Muscle layer of duodenum (tissue), 2 donors: ENCODE data around the gene ETS2.

Experiments
- H3K27ac ChIP-seq: one replicate; pipeline ENCODE4 v1.7.0; 2013; ENCODE audit warnings: mild to moderate bottlenecking, low read length
- H3K27me3 ChIP-seq: one replicate; pipeline ENCODE4 v1.7.0; 2013; ENCODE audit warnings: low read depth, mild to moderate bottlenecking, control low read depth, low read length
- H3K36me3 ChIP-seq, 2 donors: one replicate each; pipeline ENCODE4 v1.7.0; 2013; ENCODE audit warnings: low read length in 2 of 2, control low read depth in 1 of 2, mild to moderate bottlenecking in 1 of 2; ENCODE audit not compliant: insufficient read depth in 2 of 2, control insufficient read depth in 1 of 2
- H3K4me1 ChIP-seq, 2 donors: one replicate each; pipeline ENCODE4 v1.7.0; 2013; ENCODE audit warnings: low read length in 2 of 2, mild to moderate bottlenecking in 2 of 2, control low read depth in 1 of 2, moderate library complexity in 1 of 2; ENCODE audit not compliant: insufficient read depth in 2 of 2, control insufficient read depth in 1 of 2
- H3K4me3 ChIP-seq, 2 donors: one replicate each; pipeline ENCODE4 v1.7.0; 2013; ENCODE audit warnings: low read length in 2 of 2, low read depth in 1 of 2, mild to moderate bottlenecking in 1 of 2
- H3K9me3 ChIP-seq, 2 donors: one replicate each; pipeline ENCODE4 v1.7.0; 2013; ENCODE audit warnings: low read length in 2 of 2, control low read depth in 1 of 2, mild to moderate bottlenecking in 1 of 2; ENCODE audit not compliant: control insufficient read depth in 1 of 2
- donor health status: healthy.

Gene ETS2

GRCh38 chr21:38805328-38806152 is at the start of gene ETS2:
Gene ETS2 (plus strand): TSS chr21:38805929. CDS start chr21:38810035, 4,106 bp downstream.
- Histone ChIP-seq H3K9me3 (no peaks in the 10 kb centered on the region), H3K27ac (peak within 1 kb of the TSS; percentile 97), H3K36me3 (peaks cover 0 to 19% of the 10 kb centered on the region in 2 donors), H3K4me3 (peak within 1 kb of the TSS; percentile 82 to 85), H3K4me1 (peaks cover 0 to 24% of the 10 kb centered on the region in 2 donors), H3K27me3 (no peaks in the 10 kb centered on the region)

GRCh38 chr21:38756746-38757145 is 49.0 kb upstream of the ETS2 start:
- Histone ChIP-seq H3K9me3 (no peaks in the 10 kb centered on the region), H3K27me3 (no peaks in the 10 kb centered on the region), H3K4me1 (peaks cover 7 to 27% of the 10 kb centered on the region in 2 donors), H3K4me3 (no peak overlapping the region), H3K27ac (peak overlapping the region; percentile 23), H3K36me3 (no peaks in the 10 kb centered on the region)

GRCh38 chr21:38758501-38759214 is 47.1 kb upstream of the ETS2 start:
- H3K4me3 ChIP-seq, result no peak overlapping the region
- no peaks in the 10 kb centered on the region for H3K27me3 ChIP-seq
- peaks cover 7 to 26% of the 10 kb centered on the region in 2 donors for H3K4me1 ChIP-seq
- H3K27ac ChIP-seq, result no peak overlapping the region
- H3K9me3 ChIP-seq, result no peaks in the 10 kb centered on the region
- no peaks in the 10 kb centered on the region for H3K36me3 ChIP-seq

- Histone ChIP-seq H3K9me3 (no peaks in the 10 kb centered on the region), H3K4me1 (peaks cover 7 to 26% of the 10 kb centered on the region in 2 donors), H3K27ac (no peak overlapping the region), H3K4me3 (no peak overlapping the region), H3K36me3 (no peaks in the 10 kb centered on the region), H3K27me3 (no peaks in the 10 kb centered on the region)
These were observed 46.3 kb upstream of the ETS2 start for GRCh38 chr21:38759413-38759812.

GRCh38 chr21:38760017-38760761 is 45.5 kb upstream of the ETS2 start:
- H3K27me3 ChIP-seq, result no peaks in the 10 kb centered on the region
- H3K4me1 ChIP-seq, result peaks cover 6 to 26% of the 10 kb centered on the region in 2 donors
- no peaks in the 10 kb centered on the region for H3K36me3 ChIP-seq
- H3K4me3 ChIP-seq, result no peak overlapping the region
- no peak overlapping the region for H3K27ac ChIP-seq
- H3K9me3 ChIP-seq, result no peaks in the 10 kb centered on the region

GRCh38 chr21:38760762-38761155 is 45.0 kb upstream of the ETS2 start:
- Histone ChIP-seq H3K27me3 (no peaks in the 10 kb centered on the region), H3K27ac (no peak overlapping the region), H3K9me3 (no peaks in the 10 kb centered on the region), H3K4me1 (peaks cover 3 to 22% of the 10 kb centered on the region in 2 donors), H3K36me3 (no peaks in the 10 kb centered on the region), H3K4me3 (no peak overlapping the region)

GRCh38 chr21:38761531-38761930 is 44.2 kb upstream of the ETS2 start:
- H3K27me3 ChIP-seq, result no peaks in the 10 kb centered on the region
- peak overlapping the region; percentile 20 for H3K27ac ChIP-seq
- H3K4me1 ChIP-seq, result peaks cover 0 to 17% of the 10 kb centered on the region in 2 donors
- no peaks in the 10 kb centered on the region for H3K36me3 ChIP-seq
- peak overlapping the region in 1 of 2 donors; percentile 8 for H3K4me3 ChIP-seq
- no peaks in the 10 kb centered on the region for H3K9me3 ChIP-seq

- Histone ChIP-seq H3K4me3 (no peak overlapping the region), H3K27me3 (no peaks in the 10 kb centered on the region), H3K9me3 (no peaks in the 10 kb centered on the region), H3K4me1 (peaks cover 4 to 14% of the 10 kb centered on the region in 2 donors), H3K36me3 (no peaks in the 10 kb centered on the region), H3K27ac (no peak overlapping the region)
These were observed 40.7 kb upstream of the ETS2 start for GRCh38 chr21:38765056-38765455.

- peak overlapping the region; percentile 6 to 38 for H3K4me3 ChIP-seq
- H3K27ac ChIP-seq, result peak overlapping the region; percentile 77
These were observed 38.6 kb upstream of the ETS2 start for GRCh38 chr21:38766987-38767722.

GRCh38 chr21:38768471-38769063 is 37.2 kb upstream of the ETS2 start:
- H3K4me3 ChIP-seq, result no peak overlapping the region
- H3K27ac ChIP-seq, result peak overlapping the region; percentile 77
- no peaks in the 10 kb centered on the region for H3K36me3 ChIP-seq
- H3K4me1 ChIP-seq, result peaks cover 4 to 8% of the 10 kb centered on the region in 2 donors
- H3K9me3 ChIP-seq, result no peaks in the 10 kb centered on the region
- no peaks in the 10 kb centered on the region for H3K27me3 ChIP-seq

More at GRCh38 chr21:38766987-38767722, 38.6 kb upstream of the ETS2 start:
- Histone ChIP-seq H3K36me3 (no peaks in the 10 kb centered on the region), H3K4me1 (peaks cover 4 to 8% of the 10 kb centered on the region in 2 donors), H3K9me3 (no peaks in the 10 kb centered on the region), H3K27me3 (no peaks in the 10 kb centered on the region)
